Upper lobe of left lung (tissue), 6 donors: ENCODE data around the gene AGBL1. TPM values are rescaled to one million over a fixed set of nuclear protein-coding genes. Genes with fewer than 3 reads are reported as not detected.

Experiments used
- ATAC-seq, 2 donors: fragments of 200-7000 bp; cut with Tn5 transposase; one replicate each; pipeline ENCODE4 v1.9.1; 2022; ENCODE audit warnings: mild to moderate bottlenecking in 2 of 2, moderate library complexity in 2 of 2; ENCODE audit not compliant: low FRiP score in 2 of 2
- DNase-seq, 2 donors: peaks; one replicate each; pipeline ENCODE4 v3.0.0-alpha.2; 2019 to 2020
- H3K27ac ChIP-seq, 4 donors: fragments of 200-600 bp; sonication (generic); one replicate each; pipeline ENCODE4 v1.5.1; 2016 to 2019
- H3K27me3 ChIP-seq, 4 donors: fragments of 200-600 bp; sonication (generic); one replicate each; pipeline ENCODE4 v1.5.1; 2017 to 2019
- H3K36me3 ChIP-seq, 4 donors: fragments of 200-600 bp; sonication (generic); one replicate each; pipeline ENCODE4 v1.5.1; 2016 to 2019
- H3K4me1 ChIP-seq, 4 donors: fragments of 200-600 bp; sonication (generic); one replicate each; pipeline ENCODE4 v1.5.1; 2018 to 2019
- H3K4me3 ChIP-seq, 4 donors: fragments of 200-600 bp; sonication (generic); one replicate each; pipeline ENCODE4 v1.5.1; 2017 to 2019; ENCODE audit warnings: mild to moderate bottlenecking in 2 of 4, moderate library complexity in 1 of 4
- H3K9me3 ChIP-seq, 4 donors: fragments of 200-600 bp; sonication (generic); one replicate each; pipeline ENCODE4 v1.5.1; 2018 to 2019
- CTCF ChIP-seq, 6 experiments: fragments of 450-650 bp in 4 of 6; fragments of 200-600 bp in 2 of 6; sonication (generic) in 2 of 6; IDR thresholded peaks; one replicate each; pipeline ENCODE4 v1.5.1; 2016 to 2019; ENCODE audit warnings: antibody characterized with exemption in 6 of 6
- EP300 ChIP-seq, 4 donors: sonication (generic); formaldehyde crosslinking; IDR thresholded peaks; one replicate each; pipeline ENCODE4 v1.5.1; 2017; ENCODE audit warnings: antibody characterized with exemption in 4 of 4, control low read depth in 2 of 4
- POLR2A ChIP-seq, 4 donors: fragments of 450-650 bp; IDR thresholded peaks; one replicate each; pipeline ENCODE4 v1.5.1; 2016 to 2017; ENCODE audit warnings: antibody characterized with exemption in 4 of 4, mild to moderate bottlenecking in 2 of 4
- POLR2AphosphoS5 ChIP-seq, 2 donors: sonication (generic); formaldehyde crosslinking; IDR thresholded peaks; one replicate each; pipeline ENCODE4 v1.5.1; 2017; ENCODE audit warnings: antibody characterized with exemption in 2 of 2
- WGBS, 2 donors: methylation state at CpG; one replicate each; pipeline ENCODE4 v1.1.5; 2017 to 2018; 5-methylcytosine and 5-hydroxymethylcytosine counted together
- total RNA-seq, 6 donors: library from RNA; depleted of rRNA in 4 of 6; stranded (reverse); fragments of >200 nt in 4 of 6; gene quantifications; one replicate each; pipeline versions ENCODE4 v1.1.0 to v1.2.1, GENCODE V29; 2016 to 2021
- donor health status: DM: no; HTN: no; CAD: no; lungs with moderate emphysema.
- donor health status: DM: no; HTN: yes; CAD: no; lungs with severe emphysema.

AGBL1 gene
- total RNA-seq, 6 donors from 2014 or later: 3.1 to 23.0 (median 14.5) TPM

- ATAC-seq (no peak), DNase-seq (no peak)
- H3K36me3 ChIP-seq: no peaks in the 10 kb centered on the region
- no peak overlapping the region for H3K27ac ChIP-seq
- no peak overlapping the region for H3K4me3 ChIP-seq
- TF ChIP-seq POLR2A (IDR thresholded peaks at IDR 0.05) (no peak), EP300 (IDR thresholded peaks at IDR 0.05) (no peak), POLR2AphosphoS5 (IDR thresholded peaks at IDR 0.05) (no peak), CTCF (IDR thresholded peaks at IDR 0.05) (no peak)
- H3K9me3 ChIP-seq: no peaks in the 10 kb centered on the region
- 58 to 75% methylated on average over 2 of the region's 2 CpGs for WGBS, 2 donors
- H3K4me1 ChIP-seq: no peaks in the 10 kb centered on the region
- H3K27me3 ChIP-seq: no peaks in the 10 kb centered on the region
Observed at GRCh38 chr15:86178845-86179244, 99.2 kb downstream of the AGBL1 start.

- no peak for DNase-seq
- no peak for ATAC-seq
- Histone ChIP-seq H3K4me3 (no peak overlapping the region), H3K9me3 (no peaks in the 10 kb centered on the region), H3K27ac (no peak overlapping the region), H3K27me3 (no peaks in the 10 kb centered on the region), H3K4me1 (no peaks in the 10 kb centered on the region), H3K36me3 (no peaks in the 10 kb centered on the region)
- TF ChIP-seq CTCF (IDR thresholded peaks at IDR 0.05): no peak
- no peak for TF ChIP-seq POLR2A (IDR thresholded peaks at IDR 0.05)
- no peak for TF ChIP-seq POLR2AphosphoS5 (IDR thresholded peaks at IDR 0.05)
- TF ChIP-seq EP300 (IDR thresholded peaks at IDR 0.05): no peak
- 62 to 70% methylated on average over 6 of the region's 6 CpGs for WGBS, 2 donors
Observed at GRCh38 chr15:86183596-86184491, 104.2 kb downstream of the AGBL1 start.

GRCh38 chr15:86193716-86194380 is 114.2 kb downstream of the AGBL1 start:
- Histone ChIP-seq H3K4me1 (no peaks in the 10 kb centered on the region), H3K36me3 (no peaks in the 10 kb centered on the region), H3K27ac (no peak overlapping the region), H3K4me3 (peak overlapping the region in 1 of 4 donors; percentile 9), H3K9me3 (no peaks in the 10 kb centered on the region), H3K27me3 (no peaks in the 10 kb centered on the region)
- WGBS, 2 donors: 67% methylated on average over 11 of the region's 11 CpGs
- DNase-seq: no peak
- no peak for ATAC-seq
- TF ChIP-seq EP300 (IDR thresholded peaks at IDR 0.05) (no peak), CTCF (IDR thresholded peaks at IDR 0.05) (no peak), POLR2A (IDR thresholded peaks at IDR 0.05) (no peak), POLR2AphosphoS5 (IDR thresholded peaks at IDR 0.05) (no peak)

- peak in 1 of 2 donors; percentile 34 for ATAC-seq
- no peak for DNase-seq
- H3K4me3 ChIP-seq: no peak overlapping the region
- no peaks in the 10 kb centered on the region for H3K36me3 ChIP-seq
- H3K27me3 ChIP-seq: no peaks in the 10 kb centered on the region
- no peaks in the 10 kb centered on the region for H3K4me1 ChIP-seq
- no peak for TF ChIP-seq EP300 (IDR thresholded peaks at IDR 0.05)
- no peak for TF ChIP-seq POLR2A (IDR thresholded peaks at IDR 0.05)
- no peak for TF ChIP-seq POLR2AphosphoS5 (IDR thresholded peaks at IDR 0.05)
- no peak for TF ChIP-seq CTCF (IDR thresholded peaks at IDR 0.05)
- H3K27ac ChIP-seq: no peak overlapping the region
- H3K9me3 ChIP-seq: no peaks in the 10 kb centered on the region
Observed at GRCh38 chr15:86197770-86198169, 118.1 kb downstream of the AGBL1 start.
